HEK293 (cell line): ENCODE data around the gene SH3RF3.

Experiments used
- GLI4 ChIP-seq: fragments of 450-650 bp; formaldehyde crosslinking; IDR thresholded peaks from 2 replicates; pipeline ENCODE4 v1.5.1; 2016; ENCODE audit warnings: missing biosample characterization, missing genetic modification characterization
- PATZ1 ChIP-seq: fragments of 450-650 bp; formaldehyde crosslinking; IDR thresholded peaks from 2 replicates; pipeline ENCODE4 v1.5.1; 2016; ENCODE audit warnings: missing biosample characterization, missing genetic modification characterization
- ZNF19 ChIP-seq: fragments of 450-650 bp; formaldehyde crosslinking; IDR thresholded peaks from 2 replicates; pipeline ENCODE4; 2016; ENCODE audit warnings: missing biosample characterization, missing genetic modification characterization, low read depth
- ZNF274 ChIP-seq, 2 experiments: fragments of 200-500 bp in 1 of 2; fragments of 450-650 bp in 1 of 2; sonication (Bioruptor generic) in 1 of 2; formaldehyde crosslinking in 1 of 2; IDR thresholded peaks; 2 replicates each; pipeline versions ENCODE4 v1.5.1 to v1.6.1; 2014 to 2016; ENCODE audit warnings: borderline replicate concordance in 1 of 2, inconsistent platforms in 1 of 2, low read length in 1 of 2, missing biosample characterization in 1 of 2, missing genetic modification characterization in 1 of 2
- ZNF37A ChIP-seq: fragments of 450-650 bp; IDR thresholded peaks from 2 replicates; pipeline ENCODE4 v1.5.1; 2018; ENCODE audit warnings: missing biosample characterization, missing genetic modification characterization
- ZNF416 ChIP-seq: fragments of 450-650 bp; formaldehyde crosslinking; IDR thresholded peaks from 2 replicates; pipeline ENCODE4 v1.5.1; 2016; ENCODE audit warnings: missing biosample characterization, missing genetic modification characterization
- ZNF510 ChIP-seq: fragments of 450-650 bp; formaldehyde crosslinking; IDR thresholded peaks from 2 replicates; pipeline ENCODE4 v1.5.1; 2018; ENCODE audit warnings: mild to moderate bottlenecking, missing genetic modification characterization, missing biosample characterization; ENCODE audit not compliant: insufficient replicate concordance
- ZNF596 ChIP-seq: fragments of 450-650 bp; IDR thresholded peaks from 2 replicates; pipeline ENCODE4 v1.5.0; 2018; ENCODE audit warnings: missing biosample characterization, mild to moderate bottlenecking, missing genetic modification characterization, moderate library complexity
- ZNF664 ChIP-seq: fragments of 450-650 bp; formaldehyde crosslinking; IDR thresholded peaks from 2 replicates; pipeline ENCODE4 v1.5.1; 2016; ENCODE audit warnings: missing biosample characterization, missing genetic modification characterization
- ZNF768 ChIP-seq: fragments of 450-650 bp; formaldehyde crosslinking; IDR thresholded peaks from 2 replicates; pipeline ENCODE4 v1.5.1; 2018; ENCODE audit warnings: missing biosample characterization, mild to moderate bottlenecking, missing genetic modification characterization
- ZNF792 ChIP-seq: fragments of 450-650 bp; formaldehyde crosslinking; IDR thresholded peaks from 2 replicates; pipeline ENCODE4 v1.5.1; 2016; ENCODE audit warnings: missing biosample characterization, missing genetic modification characterization
- TF ChIP-seq, protein P1 (sequence below): fragments of 450-650 bp; formaldehyde crosslinking; IDR thresholded peaks from 2 replicates; pipeline ENCODE4 v1.5.1; 2016; ENCODE audit warnings: missing biosample characterization, missing genetic modification characterization

GRCh38 chr2:109344270-109344805, 215.3 kb downstream of the SH3RF3 start:
- TF ChIP-seq PATZ1 (tag by site-specific recombination), result no peak
- no peak for TF ChIP-seq ZNF19
- TF ChIP-seq, protein P1, sequence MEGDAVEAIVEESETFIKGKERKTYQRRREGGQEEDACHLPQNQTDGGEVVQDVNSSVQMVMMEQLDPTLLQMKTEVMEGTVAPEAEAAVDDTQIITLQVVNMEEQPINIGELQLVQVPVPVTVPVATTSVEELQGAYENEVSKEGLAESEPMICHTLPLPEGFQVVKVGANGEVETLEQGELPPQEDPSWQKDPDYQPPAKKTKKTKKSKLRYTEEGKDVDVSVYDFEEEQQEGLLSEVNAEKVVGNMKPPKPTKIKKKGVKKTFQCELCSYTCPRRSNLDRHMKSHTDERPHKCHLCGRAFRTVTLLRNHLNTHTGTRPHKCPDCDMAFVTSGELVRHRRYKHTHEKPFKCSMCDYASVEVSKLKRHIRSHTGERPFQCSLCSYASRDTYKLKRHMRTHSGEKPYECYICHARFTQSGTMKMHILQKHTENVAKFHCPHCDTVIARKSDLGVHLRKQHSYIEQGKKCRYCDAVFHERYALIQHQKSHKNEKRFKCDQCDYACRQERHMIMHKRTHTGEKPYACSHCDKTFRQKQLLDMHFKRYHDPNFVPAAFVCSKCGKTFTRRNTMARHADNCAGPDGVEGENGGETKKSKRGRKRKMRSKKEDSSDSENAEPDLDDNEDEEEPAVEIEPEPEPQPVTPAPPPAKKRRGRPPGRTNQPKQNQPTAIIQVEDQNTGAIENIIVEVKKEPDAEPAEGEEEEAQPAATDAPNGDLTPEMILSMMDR (tag by site-specific recombination), result no peak
- TF ChIP-seq ZNF664 (tag by site-specific recombination), result no peak
- no peak for TF ChIP-seq ZNF596 (tag by site-specific recombination)
- no peak for TF ChIP-seq ZNF510 (tag by site-specific recombination)
- no peak for TF ChIP-seq GLI4 (tag by site-specific recombination)
- TF ChIP-seq ZNF274 (IDR thresholded peaks at IDR 0.05; ENCODE audit: low read length), result no peak
- TF ChIP-seq ZNF274 (tag by site-specific recombination; IDR thresholded peaks at IDR 0.05; ENCODE audit: borderline replicate concordance), result no peak
- TF ChIP-seq ZNF792, result no peak
- no peak for TF ChIP-seq ZNF768
- TF ChIP-seq ZNF37A, result no peak
- TF ChIP-seq ZNF416 (tag by site-specific recombination), result no peak
